GM23248 (cell line): Measurements from ENCODE around the gene GATD1. TPM values are rescaled to one million over a fixed set of nuclear protein-coding genes. Genes with fewer than 3 reads are reported as not detected.

Experiments used
- DNase-seq: peaks from one replicate; pipeline ENCODE4 v3.0.0-alpha.2; 2015
- H2AFZ ChIP-seq: fragments of 200-600 bp; sonication (generic); 2 replicates; pipeline ENCODE4 v1.6.1; 2016; ENCODE audit warnings: antibody characterized with exemption
- H3F3A ChIP-seq: fragments of 200-600 bp; sonication (generic); 2 replicates; pipeline ENCODE4 v1.6.1; 2016; ENCODE audit warnings: mild to moderate bottlenecking, antibody characterized with exemption, mixed run types; ENCODE audit not compliant: insufficient read depth
- H3K27ac ChIP-seq: fragments of 200-600 bp; sonication (generic); 2 replicates; pipeline ENCODE4 v1.5.1; 2016; ENCODE audit warnings: mild to moderate bottlenecking
- H3K27me3 ChIP-seq: fragments of 200-600 bp; sonication (generic); replicated peaks from 2 replicates; pipeline ENCODE4 v1.6.1; 2016; ENCODE audit warnings: mild to moderate bottlenecking; ENCODE audit not compliant: insufficient read depth
- H3K36me3 ChIP-seq: fragments of 200-600 bp; sonication (generic); 2 replicates; pipeline ENCODE4 v1.6.1; 2016; ENCODE audit warnings: low read depth, mild to moderate bottlenecking
- H3K4me1 ChIP-seq: fragments of 200-600 bp; sonication (generic); 2 replicates; pipeline ENCODE4 v1.6.1; 2016; ENCODE audit warnings: mild to moderate bottlenecking; ENCODE audit not compliant: insufficient read depth
- H3K4me2 ChIP-seq: fragments of 200-600 bp; sonication (generic); one replicate; pipeline ENCODE4 v1.6.1; 2016; ENCODE audit warnings: mild to moderate bottlenecking; ENCODE audit not compliant: unreplicated experiment
- H3K4me3 ChIP-seq: fragments of 200-600 bp; sonication (generic); 2 replicates; pipeline ENCODE4 v1.5.1; 2016; ENCODE audit warnings: mild to moderate bottlenecking
- H3K79me2 ChIP-seq: fragments of 200-600 bp; sonication (generic); 2 replicates; pipeline ENCODE4 v1.6.1; 2016; ENCODE audit warnings: mild to moderate bottlenecking; ENCODE audit not compliant: insufficient read depth
- H3K9ac ChIP-seq: fragments of 200-600 bp; sonication (generic); 2 replicates; pipeline ENCODE4 v1.6.1; 2016; ENCODE audit warnings: mild to moderate bottlenecking
- H3K9me2 ChIP-seq: fragments of 200-600 bp; sonication (generic); 2 replicates; pipeline ENCODE4 v1.6.1; 2016; ENCODE audit warnings: mixed run types, mild to moderate bottlenecking, moderate library complexity; ENCODE audit not compliant: insufficient read depth
- H3K9me3 ChIP-seq: fragments of 200-600 bp; sonication (generic); one replicate; pipeline ENCODE4 v1.6.1; 2017; ENCODE audit warnings: low read depth
- H4K20me1 ChIP-seq: fragments of 200-600 bp; sonication (generic); 2 replicates; pipeline ENCODE4 v1.6.0; 2016; ENCODE audit not compliant: insufficient read depth
- EZH2 ChIP-seq: fragments of 200-600 bp; sonication (generic); IDR thresholded peaks from 2 replicates; pipeline ENCODE4 v1.6.1; 2018; ENCODE audit warnings: antibody characterized with exemption, mild to moderate bottlenecking; ENCODE audit not compliant: insufficient read depth, poor library complexity, severe bottlenecking
- EZH2phosphoT487 ChIP-seq: fragments of 200-600 bp; sonication (generic); IDR thresholded peaks from 2 replicates; pipeline ENCODE4 v1.6.1; 2018; ENCODE audit warnings: antibody characterized with exemption, moderate library complexity, mild to moderate bottlenecking, low read depth; ENCODE audit not compliant: insufficient read depth
- WGBS, 2 experiments: methylation state at CpG; one replicate each; pipeline ENCODE4 v1.1.6; 2015 to 2017; ENCODE audit warnings: low lambda C conversion rate in 2 of 2, low coverage in 1 of 2; ENCODE audit errors: missing lambda C conversion rate in 2 of 2; 5-methylcytosine and 5-hydroxymethylcytosine counted together
- in situ Hi-C: fragments of 300-500 bp; cut with MboI; formaldehyde crosslinking; loops from 2 replicates; pipeline ENCODE4 v1.15.0; 2020
- polyA plus RNA-seq: library from polyadenylated mRNA; unstranded; fragments of >200 nt; fragmentation: Nextera tagmentation; extraction: Ambion mirVana; gene quantifications from 2 replicates; pipeline ENCODE4 v1.2.1, GENCODE V29; 2016
- total RNA-seq: library from RNA; depleted of rRNA; stranded (reverse); fragments of >200 nt; shearing (Covaris generic); gene quantifications from 2 replicates; pipeline ENCODE4 v1.2.3, GENCODE V29; 2014

The GATD1 gene
- total and polyA plus RNA-seq, 2 experiments from 2014 or later = 27.0 to 45.0 TPM

- Histone ChIP-seq H3K4me1 (peaks cover 10% of the 10 kb centered on the region), H3K79me2 (peaks cover 23% of the 10 kb centered on the region), H3K9me2 (no peaks in the 10 kb centered on the region), H4K20me1 (no peaks in the 10 kb centered on the region), H3K9me3 (no peaks in the 10 kb centered on the region), H3K4me3 (peak overlapping the region; percentile 73), H3K36me3 (no peaks in the 10 kb centered on the region; the same call in 1 of the 2 replicates), H3K27ac (no peak overlapping the region), H3K9ac (peak overlapping the region; percentile 80), H3F3A (no peaks in the 10 kb centered on the region), H2AFZ (no peak overlapping the region; the same call in 1 of the 2 replicates), H3K4me2 (peak overlapping the region; percentile 89), H3K27me3 (no peaks in the 10 kb centered on the region)
- WGBS, 2 experiments = 60 to 64% methylated on average over 24 to 26 of the region's 26 CpGs
- TF ChIP-seq EZH2phosphoT487 = no peak
- TF ChIP-seq EZH2 = no peak
- DNase-seq = no peak
- in situ Hi-C loops = no loop called here
These were observed 26.7 kb upstream of the GATD1 start for GRCh38 chr11:803770-804598.

DNA sequence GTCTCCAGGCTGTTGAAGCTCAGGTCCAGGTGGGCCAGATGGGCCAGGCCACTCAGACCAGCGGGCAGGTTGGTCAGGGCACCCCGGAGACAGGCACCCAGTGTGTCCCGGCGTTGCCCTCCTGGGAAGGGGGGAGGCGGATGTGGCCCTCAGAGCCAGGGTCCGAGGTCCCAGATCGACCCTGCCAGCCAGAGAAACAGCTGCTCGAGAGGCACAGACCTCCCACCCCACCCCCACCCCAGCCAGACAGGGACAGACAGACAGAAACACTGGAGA lies 26.1 kb upstream of the GATD1 start:
- H3K9me3 ChIP-seq = no peaks in the 10 kb centered on the region
- H2AFZ ChIP-seq = no peak overlapping the region
- H3K79me2 ChIP-seq = peaks cover 18% of the 10 kb centered on the region
- no peak for DNase-seq
- H3K4me3 ChIP-seq = no peak overlapping the region
- H3K4me1 ChIP-seq = peaks cover 8% of the 10 kb centered on the region
- no peak overlapping the region for H3K9ac ChIP-seq
- TF ChIP-seq EZH2 = no peak
- TF ChIP-seq EZH2phosphoT487 = no peak
- in situ Hi-C loops = no loop called here
- H3K4me2 ChIP-seq = no peak overlapping the region
- H3K36me3 ChIP-seq = no peaks in the 10 kb centered on the region; the same call in 1 of the 2 replicates
- 89 to 93% methylated on average over 5 to 8 of the region's 8 CpGs for WGBS, 2 experiments
- no peaks in the 10 kb centered on the region for H4K20me1 ChIP-seq
- H3K27ac ChIP-seq = no peak overlapping the region
- H3K27me3 ChIP-seq = no peaks in the 10 kb centered on the region
- H3F3A ChIP-seq = no peaks in the 10 kb centered on the region
- no peaks in the 10 kb centered on the region for H3K9me2 ChIP-seq

DNA sequence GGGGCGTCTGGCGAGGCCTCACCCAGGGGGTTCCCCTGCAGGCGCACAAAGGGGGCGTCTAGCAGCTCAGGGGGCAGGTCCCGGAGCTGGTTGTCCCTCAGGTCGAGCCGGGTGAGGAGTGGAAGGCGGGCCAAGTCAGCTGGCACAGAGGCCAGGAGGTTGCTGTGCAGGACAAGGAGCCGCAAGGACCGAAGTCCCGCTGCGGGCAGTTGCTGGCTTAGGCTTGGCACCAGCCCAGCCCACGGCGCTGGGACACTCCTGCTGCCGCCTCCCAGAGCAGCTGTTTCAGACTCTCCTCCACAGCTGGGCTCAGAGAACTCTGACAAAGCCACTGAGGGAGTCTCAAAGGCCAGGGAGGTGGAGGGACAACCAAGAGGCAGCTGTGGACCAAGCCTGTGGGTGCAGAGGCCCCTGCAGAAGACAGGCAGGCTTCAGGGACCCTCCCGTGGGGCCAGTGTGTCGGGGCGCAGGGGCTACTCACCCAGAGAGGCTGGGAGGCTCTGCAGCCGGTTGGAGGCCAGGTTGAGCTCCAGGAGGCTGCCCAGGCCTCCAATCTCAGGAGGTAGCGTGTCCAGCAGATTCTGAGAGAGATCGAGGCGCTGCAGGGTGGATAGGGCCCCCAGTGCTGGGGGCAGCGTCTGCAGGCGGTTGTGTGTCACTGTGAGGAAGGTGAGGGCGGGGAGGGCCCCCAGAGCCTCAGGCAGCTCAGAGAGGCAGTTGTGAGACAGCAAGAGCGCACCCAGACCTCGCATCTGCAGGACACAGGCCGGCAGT lies 25.6 kb upstream of the GATD1 start:
- no peak overlapping the region for H2AFZ ChIP-seq
- H3K9me2 ChIP-seq = no peaks in the 10 kb centered on the region
- H3K27ac ChIP-seq = no peak overlapping the region
- H3K36me3 ChIP-seq = no peaks in the 10 kb centered on the region; the same call in 1 of the 2 replicates
- no peaks in the 10 kb centered on the region for H3K27me3 ChIP-seq
- no peak overlapping the region for H3K4me2 ChIP-seq
- TF ChIP-seq EZH2 (no peak), EZH2phosphoT487 (no peak)
- no peaks in the 10 kb centered on the region for H3F3A ChIP-seq
- in situ Hi-C loops = no loop called here
- no peaks in the 10 kb centered on the region for H4K20me1 ChIP-seq
- H3K4me1 ChIP-seq = peaks cover 3% of the 10 kb centered on the region
- no peak for DNase-seq
- no peak overlapping the region for H3K9ac ChIP-seq
- H3K79me2 ChIP-seq = peaks cover 13% of the 10 kb centered on the region
- WGBS, 2 experiments = 88% methylated on average over 28 of the region's 28 CpGs
- no peak overlapping the region for H3K4me3 ChIP-seq
- no peaks in the 10 kb centered on the region for H3K9me3 ChIP-seq

DNA sequence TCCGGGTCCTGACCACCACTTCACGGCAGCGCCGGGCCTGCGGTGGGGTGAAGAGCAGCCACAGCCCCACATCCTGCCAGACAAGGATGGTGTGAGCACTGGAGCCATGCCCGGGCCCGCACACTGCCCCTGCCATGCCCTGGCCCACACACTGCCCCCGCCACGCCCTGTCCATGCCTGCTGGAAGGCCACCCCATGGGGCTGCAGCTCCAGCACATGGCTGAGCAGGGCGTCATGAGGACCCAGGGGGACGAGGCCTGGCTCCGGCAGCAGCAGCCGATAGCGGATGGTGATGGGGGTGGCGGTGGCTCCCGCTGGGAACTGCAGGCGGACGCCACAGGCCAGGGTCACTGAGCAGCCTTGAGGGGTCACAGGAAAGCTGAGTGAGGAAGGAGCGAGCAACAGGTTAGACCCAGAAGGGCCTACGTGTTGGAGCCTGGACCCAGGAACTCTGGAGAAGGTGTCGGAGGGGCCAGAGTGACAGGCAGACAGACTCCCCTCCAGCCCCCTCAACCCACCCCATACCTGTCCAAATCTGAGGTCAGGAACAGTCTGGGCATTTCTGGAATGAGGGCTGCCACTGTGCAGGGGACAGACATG lies 24.8 kb upstream of the GATD1 start:
- Histone ChIP-seq H2AFZ (no peak overlapping the region), H3K4me1 (no peaks in the 10 kb centered on the region), H3K9me3 (no peaks in the 10 kb centered on the region), H3K4me2 (no peak overlapping the region), H3K27me3 (no peaks in the 10 kb centered on the region), H3K36me3 (no peaks in the 10 kb centered on the region; the same call in 1 of the 2 replicates), H3K27ac (no peak overlapping the region), H3K9ac (no peak overlapping the region), H3K9me2 (no peaks in the 10 kb centered on the region), H3F3A (no peaks in the 10 kb centered on the region), H3K79me2 (peaks cover 5% of the 10 kb centered on the region; the same call in 1 of the 2 replicates), H4K20me1 (no peaks in the 10 kb centered on the region), H3K4me3 (no peak overlapping the region)
- in situ Hi-C loops = no loop called here
- TF ChIP-seq EZH2 = no peak
- TF ChIP-seq EZH2phosphoT487 = no peak
- no peak for DNase-seq
- WGBS, 2 experiments = 96% methylated on average over 19 to 20 of the region's 21 CpGs
